Measurements from ENCODE around the gene GIT2. TPM values are rescaled to one million over a fixed set of nuclear protein-coding genes. Genes with fewer than 3 reads are reported as not detected.

GIT2 gene
- total and polyA plus RNA-seq, 2 of the 13 experiments (the other 11 are each of a cell fraction or from before 2014, with no cell fraction given) = 18.4 to 19.8 TPM

GRCh38 chr12:109890620-109891170, 105.5 kb downstream of the GIT2 start (continued):
- TF ChIP-seq CBX2 (IDR thresholded peaks at IDR 0.05; ENCODE audit: low read depth, low read length) (no peak), CBX2 (CRISPR knock-in tag; IDR thresholded peaks at IDR 0.05; ENCODE audit: low read depth) (no peak), GABPA (IDR thresholded peaks at IDR 0.05; ENCODE audit: low read depth, low read length) (no peak), GABPA (CRISPR knock-in tag; IDR thresholded peaks at IDR 0.05; ENCODE audit: low read depth) (no peak), ZNF644 (CRISPR knock-in tag; IDR thresholded peaks at IDR 0.05; ENCODE audit: low read depth) (no peak), PAWR (CRISPR knock-in tag; IDR thresholded peaks at IDR 0.05; ENCODE audit: borderline replicate concordance) (no peak), TAF15 (IDR thresholded peaks at IDR 0.05; ENCODE audit: low read depth, low read length, poor library complexity, severe bottlenecking) (no peak), THAP7 (CRISPR knock-in tag; IDR thresholded peaks at IDR 0.05) (no peak), ZNF10 (CRISPR knock-in tag; IDR thresholded peaks at IDR 0.05; ENCODE audit: borderline replicate concordance, low read depth) (no peak), PCBP2 (optimal IDR thresholded peaks at IDR 0.05; ENCODE audit: low read depth, low read length, poor library complexity, severe bottlenecking) (no peak), SNAPC2 (CRISPR knock-in tag; IDR thresholded peaks at IDR 0.05) (no peak), GZF1 (CRISPR knock-in tag; IDR thresholded peaks at IDR 0.05) (no peak), SMARCC2 (IDR thresholded peaks at IDR 0.05) (no peak), ZBTB7B (CRISPR knock-in tag; IDR thresholded peaks at IDR 0.05) (no peak), ZFP36 (IDR thresholded peaks at IDR 0.05; ENCODE audit: borderline replicate concordance, low read depth, low read length, partially characterized antibody) (no peak), ZNF143 (CRISPR knock-in tag; IDR thresholded peaks at IDR 0.05) (no peak), ZNF891 (CRISPR knock-in tag; IDR thresholded peaks at IDR 0.05) (no peak), ZNF720 (CRISPR knock-in tag; IDR thresholded peaks at IDR 0.05) (no peak)
- TF ChIP-seq, protein P1, sequence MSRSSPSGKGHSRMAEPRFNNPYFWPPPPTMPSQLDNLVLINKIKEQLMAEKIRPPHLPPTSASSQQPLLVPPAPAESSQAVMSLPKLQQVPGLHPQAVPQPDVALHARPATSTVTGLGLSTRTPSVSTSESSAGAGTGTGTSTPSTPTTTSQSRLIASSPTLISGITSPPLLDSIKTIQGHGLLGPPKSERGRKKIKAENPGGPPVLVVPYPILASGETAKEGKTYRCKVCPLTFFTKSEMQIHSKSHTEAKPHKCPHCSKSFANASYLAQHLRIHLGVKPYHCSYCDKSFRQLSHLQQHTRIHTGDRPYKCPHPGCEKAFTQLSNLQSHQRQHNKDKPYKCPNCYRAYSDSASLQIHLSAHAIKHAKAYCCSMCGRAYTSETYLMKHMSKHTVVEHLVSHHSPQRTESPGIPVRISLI (CRISPR knock-in tag; IDR thresholded peaks at IDR 0.05; ENCODE audit: borderline replicate concordance) = no peak
- TF ChIP-seq, protein P2, sequence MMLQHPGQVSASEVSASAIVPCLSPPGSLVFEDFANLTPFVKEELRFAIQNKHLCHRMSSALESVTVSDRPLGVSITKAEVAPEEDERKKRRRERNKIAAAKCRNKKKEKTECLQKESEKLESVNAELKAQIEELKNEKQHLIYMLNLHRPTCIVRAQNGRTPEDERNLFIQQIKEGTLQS (CRISPR knock-in tag; IDR thresholded peaks at IDR 0.05) = no peak
- TF ChIP-seq, protein P3, sequence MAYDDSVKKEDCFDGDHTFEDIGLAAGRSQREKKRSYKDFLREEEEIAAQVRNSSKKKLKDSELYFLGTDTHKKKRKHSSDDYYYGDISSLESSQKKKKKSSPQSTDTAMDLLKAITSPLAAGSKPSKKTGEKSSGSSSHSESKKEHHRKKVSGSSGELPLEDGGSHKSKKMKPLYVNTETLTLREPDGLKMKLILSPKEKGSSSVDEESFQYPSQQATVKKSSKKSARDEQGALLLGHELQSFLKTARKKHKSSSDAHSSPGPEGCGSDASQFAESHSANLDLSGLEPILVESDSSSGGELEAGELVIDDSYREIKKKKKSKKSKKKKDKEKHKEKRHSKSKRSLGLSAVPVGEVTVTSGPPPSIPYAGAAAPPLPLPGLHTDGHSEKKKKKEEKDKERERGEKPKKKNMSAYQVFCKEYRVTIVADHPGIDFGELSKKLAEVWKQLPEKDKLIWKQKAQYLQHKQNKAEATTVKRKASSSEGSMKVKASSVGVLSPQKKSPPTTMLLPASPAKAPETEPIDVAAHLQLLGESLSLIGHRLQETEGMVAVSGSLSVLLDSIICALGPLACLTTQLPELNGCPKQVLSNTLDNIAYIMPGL (CRISPR knock-in tag; IDR thresholded peaks at IDR 0.05; ENCODE audit: borderline replicate concordance in 1 of 2, low read depth in 1 of 2) = no peak
- TF ChIP-seq, protein P4, sequence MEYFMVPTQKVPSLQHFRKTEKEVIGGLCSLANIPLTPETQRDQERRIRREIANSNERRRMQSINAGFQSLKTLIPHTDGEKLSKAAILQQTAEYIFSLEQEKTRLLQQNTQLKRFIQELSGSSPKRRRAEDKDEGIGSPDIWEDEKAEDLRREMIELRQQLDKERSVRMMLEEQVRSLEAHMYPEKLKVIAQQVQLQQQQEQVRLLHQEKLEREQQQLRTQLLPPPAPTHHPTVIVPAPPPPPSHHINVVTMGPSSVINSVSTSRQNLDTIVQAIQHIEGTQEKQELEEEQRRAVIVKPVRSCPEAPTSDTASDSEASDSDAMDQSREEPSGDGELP (IDR thresholded peaks at IDR 0.05; ENCODE audit: borderline replicate concordance, low read depth) = peak; percentile 44; the same call in 1 of the 2 replicates

Measured in HepG2 (cell line).